HEK293 (cell line): ENCODE results near the gene FRMPD2.

Experiments used
- CTCF ChIA-PET: fragments of 350-600 bp; formaldehyde crosslinking; extraction: SDS; loops from one replicate; lab custom pipeline; 2021; ENCODE audit warnings: antibody characterized with exemption; lab: Yijun Ruan, JAX
- POLR2A ChIA-PET: fragments of 300-600 bp; formaldehyde crosslinking; extraction: SDS; loops from one replicate; lab custom pipeline; 2020; ENCODE audit warnings: antibody characterized with exemption, inconsistent platforms; lab: Yijun Ruan, JAX
- H3K27ac ChIP-seq: fragments of 200-500 bp; sonication (Bioruptor generic); 2 replicates; pipeline ENCODE4 v1.5.1; 2014; ENCODE audit warnings: low read depth, low read length, control low read depth, inconsistent platforms; ENCODE audit errors: extremely low read depth
- H3K36me3 ChIP-seq, 2 experiments: fragments of 200-500 bp in 1 of 2; sonication (Bioruptor generic) in 1 of 2; 1 replicate in 1 of 2; 2 replicates in 1 of 2; pipeline ENCODE4 v1.5.1; 2014 to 2017; ENCODE audit warnings: inconsistent platforms in 2 of 2, low read length in 2 of 2; ENCODE audit not compliant: control insufficient read depth in 2 of 2, insufficient read depth in 1 of 2
- H3K4me1 ChIP-seq: fragments of 200-500 bp; sonication (Bioruptor generic); 2 replicates; pipeline ENCODE4 v1.5.1; 2014; ENCODE audit warnings: mild to moderate bottlenecking, low read length, inconsistent platforms; ENCODE audit not compliant: control insufficient read depth, insufficient read depth
- H3K4me3 ChIP-seq: 2 replicates; pipeline ENCODE4 v1.5.1; 2011; ENCODE audit warnings: low read depth, mild to moderate bottlenecking, control low read depth, low read length, moderate library complexity
- H3K9me3 ChIP-seq: fragments of 200-500 bp; sonication (Bioruptor generic); 2 replicates; pipeline ENCODE4 v1.5.1; 2014; ENCODE audit warnings: low read depth, low read length, inconsistent platforms; ENCODE audit not compliant: control insufficient read depth, insufficient read depth
- GLIS1 ChIP-seq: fragments of 450-650 bp; formaldehyde crosslinking; IDR thresholded peaks from 2 replicates; pipeline ENCODE4 v1.5.1; 2016; ENCODE audit warnings: missing biosample characterization, missing genetic modification characterization
- MZF1 ChIP-seq: fragments of 450-650 bp; formaldehyde crosslinking; IDR thresholded peaks from 2 replicates; pipeline ENCODE4 v1.5.1; 2017; ENCODE audit warnings: missing biosample characterization, missing genetic modification characterization, borderline replicate concordance
- OSR2 ChIP-seq: fragments of 450-650 bp; formaldehyde crosslinking; IDR thresholded peaks from 2 replicates; pipeline ENCODE4 v1.5.1; 2016; ENCODE audit warnings: missing biosample characterization, missing genetic modification characterization
- SETDB1 ChIP-seq: IDR thresholded peaks from one replicate; pipeline ENCODE4 v1.6.1; 2017; ENCODE audit warnings: mild to moderate bottlenecking, low read length, moderate library complexity, mixed read lengths; ENCODE audit not compliant: insufficient read length
- SP2 ChIP-seq: fragments of 450-650 bp; formaldehyde crosslinking; IDR thresholded peaks from 2 replicates; pipeline ENCODE4 v1.5.1; 2016; ENCODE audit warnings: missing biosample characterization, missing genetic modification characterization
- YY2 ChIP-seq: fragments of 450-650 bp; formaldehyde crosslinking; IDR thresholded peaks from 2 replicates; pipeline ENCODE4 v1.5.1; 2016; ENCODE audit warnings: missing biosample characterization, missing genetic modification characterization
- ZBTB8A ChIP-seq: fragments of 450-650 bp; formaldehyde crosslinking; IDR thresholded peaks from 2 replicates; pipeline ENCODE4 v1.5.1; 2016; ENCODE audit warnings: missing biosample characterization, missing genetic modification characterization
- ZIC2 ChIP-seq: fragments of 450-650 bp; formaldehyde crosslinking; IDR thresholded peaks from 2 replicates; pipeline ENCODE4 v1.5.1; 2016; ENCODE audit warnings: missing biosample characterization, missing genetic modification characterization
- ZNF10 ChIP-seq: fragments of 450-650 bp; formaldehyde crosslinking; IDR thresholded peaks from 2 replicates; pipeline ENCODE4 v1.5.1; 2017; ENCODE audit warnings: missing biosample characterization, missing genetic modification characterization
- ZNF184 ChIP-seq: fragments of 450-650 bp; IDR thresholded peaks from 2 replicates; pipeline ENCODE4 v1.5.1; 2018; ENCODE audit warnings: missing biosample characterization, mild to moderate bottlenecking, missing genetic modification characterization
- ZNF274 ChIP-seq, 2 experiments: fragments of 200-500 bp in 1 of 2; fragments of 450-650 bp in 1 of 2; sonication (Bioruptor generic) in 1 of 2; formaldehyde crosslinking in 1 of 2; IDR thresholded peaks; 2 replicates each; pipeline versions ENCODE4 v1.5.1 to v1.6.1; 2014 to 2016; ENCODE audit warnings: borderline replicate concordance in 1 of 2, inconsistent platforms in 1 of 2, low read length in 1 of 2, missing biosample characterization in 1 of 2, missing genetic modification characterization in 1 of 2
- ZNF311 ChIP-seq: fragments of 450-650 bp; formaldehyde crosslinking; IDR thresholded peaks from 2 replicates; pipeline ENCODE4 v1.5.1; 2017; ENCODE audit warnings: missing biosample characterization, missing genetic modification characterization, borderline replicate concordance
- ZNF335 ChIP-seq: fragments of 450-650 bp; formaldehyde crosslinking; conservative IDR thresholded peaks from 2 replicates; pipeline ENCODE4 v1.5.1; 2016; ENCODE audit warnings: missing biosample characterization, missing genetic modification characterization
- ZNF501 ChIP-seq: fragments of 450-650 bp; formaldehyde crosslinking; IDR thresholded peaks from 2 replicates; pipeline ENCODE4 v1.5.1; 2016; ENCODE audit warnings: missing biosample characterization, missing genetic modification characterization
- ZNF530 ChIP-seq: fragments of 450-650 bp; formaldehyde crosslinking; IDR thresholded peaks from 2 replicates; pipeline ENCODE4 v1.5.1; 2016; ENCODE audit warnings: low read depth, missing biosample characterization, missing genetic modification characterization
- ZNF629 ChIP-seq: fragments of 450-650 bp; formaldehyde crosslinking; IDR thresholded peaks from 2 replicates; pipeline ENCODE4 v1.5.1; 2017; ENCODE audit warnings: missing biosample characterization, missing genetic modification characterization
- ZNF658 ChIP-seq: fragments of 450-650 bp; formaldehyde crosslinking; IDR thresholded peaks from 2 replicates; pipeline ENCODE4; 2016; ENCODE audit warnings: missing biosample characterization, missing genetic modification characterization
- ZNF701 ChIP-seq: fragments of 450-650 bp; formaldehyde crosslinking; IDR thresholded peaks from 2 replicates; pipeline ENCODE4 v1.5.1; 2016; ENCODE audit warnings: missing biosample characterization, missing genetic modification characterization
- ZNF791 ChIP-seq: fragments of 450-650 bp; formaldehyde crosslinking; IDR thresholded peaks from 2 replicates; pipeline ENCODE4 v1.5.1; 2016; ENCODE audit warnings: missing biosample characterization, missing genetic modification characterization
- TF ChIP-seq, protein P1 (sequence below): fragments of 450-650 bp; formaldehyde crosslinking; IDR thresholded peaks from 2 replicates; pipeline ENCODE4 v1.5.1; 2017; ENCODE audit warnings: missing biosample characterization, missing genetic modification characterization
- TF ChIP-seq, protein P2 (sequence below): fragments of 450-650 bp; formaldehyde crosslinking; IDR thresholded peaks from 2 replicates; pipeline ENCODE4 v1.5.1; 2017; ENCODE audit warnings: missing biosample characterization, mild to moderate bottlenecking, missing genetic modification characterization, moderate library complexity
- TF ChIP-seq, protein P3 (sequence below): fragments of 450-650 bp; formaldehyde crosslinking; IDR thresholded peaks from 2 replicates; pipeline ENCODE4 v1.5.1; 2016; ENCODE audit warnings: missing biosample characterization, missing genetic modification characterization
- TF ChIP-seq, protein P4 (sequence below): fragments of 450-650 bp; formaldehyde crosslinking; IDR thresholded peaks from 2 replicates; pipeline ENCODE4 v1.5.1; 2016; ENCODE audit warnings: missing biosample characterization, missing genetic modification characterization, borderline replicate concordance
- TF ChIP-seq, protein P5 (sequence below): fragments of 450-650 bp; IDR thresholded peaks from 2 replicates; pipeline ENCODE4 v1.5.1; 2018; ENCODE audit warnings: missing biosample characterization, mild to moderate bottlenecking, missing genetic modification characterization
- TF ChIP-seq, protein P6 (sequence below): fragments of 450-650 bp; IDR thresholded peaks from 2 replicates; pipeline ENCODE4 v1.5.1; 2018; ENCODE audit warnings: missing biosample characterization, missing genetic modification characterization

Gene FRMPD2

DNA sequence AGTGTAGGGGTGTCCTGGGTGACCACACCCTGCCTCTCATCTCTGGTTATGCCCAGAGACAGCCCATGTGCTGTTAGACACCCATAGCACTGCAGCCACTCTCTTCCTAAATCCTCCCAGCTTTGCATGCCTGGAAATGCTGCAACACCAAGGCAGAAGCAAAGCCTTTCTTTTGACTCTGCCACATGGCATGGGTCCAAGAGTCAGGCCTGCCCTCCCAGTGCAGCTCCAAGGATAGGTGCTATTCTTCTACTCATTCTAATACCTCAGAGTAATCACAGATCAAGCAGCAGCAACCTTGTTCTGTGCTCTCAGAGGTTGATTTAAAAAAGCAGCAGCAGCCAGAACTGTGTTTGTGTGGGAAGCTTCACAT, 23.4 kb downstream of the FRMPD2 start (continued):
- TF ChIP-seq, protein P1, sequence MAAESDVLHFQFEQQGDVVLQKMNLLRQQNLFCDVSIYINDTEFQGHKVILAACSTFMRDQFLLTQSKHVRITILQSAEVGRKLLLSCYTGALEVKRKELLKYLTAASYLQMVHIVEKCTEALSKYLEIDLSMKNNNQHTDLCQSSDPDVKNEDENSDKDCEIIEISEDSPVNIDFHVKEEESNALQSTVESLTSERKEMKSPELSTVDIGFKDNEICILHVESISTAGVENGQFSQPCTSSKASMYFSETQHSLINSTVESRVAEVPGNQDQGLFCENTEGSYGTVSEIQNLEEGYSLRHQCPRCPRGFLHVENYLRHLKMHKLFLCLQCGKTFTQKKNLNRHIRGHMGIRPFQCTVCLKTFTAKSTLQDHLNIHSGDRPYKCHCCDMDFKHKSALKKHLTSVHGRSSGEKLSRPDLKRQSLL (tag by site-specific recombination), result no peak
- TF ChIP-seq MZF1 (tag by site-specific recombination), result no peak
- TF ChIP-seq YY2, result no peak
- no peak for TF ChIP-seq ZNF501 (tag by site-specific recombination)
- TF ChIP-seq, protein P2, sequence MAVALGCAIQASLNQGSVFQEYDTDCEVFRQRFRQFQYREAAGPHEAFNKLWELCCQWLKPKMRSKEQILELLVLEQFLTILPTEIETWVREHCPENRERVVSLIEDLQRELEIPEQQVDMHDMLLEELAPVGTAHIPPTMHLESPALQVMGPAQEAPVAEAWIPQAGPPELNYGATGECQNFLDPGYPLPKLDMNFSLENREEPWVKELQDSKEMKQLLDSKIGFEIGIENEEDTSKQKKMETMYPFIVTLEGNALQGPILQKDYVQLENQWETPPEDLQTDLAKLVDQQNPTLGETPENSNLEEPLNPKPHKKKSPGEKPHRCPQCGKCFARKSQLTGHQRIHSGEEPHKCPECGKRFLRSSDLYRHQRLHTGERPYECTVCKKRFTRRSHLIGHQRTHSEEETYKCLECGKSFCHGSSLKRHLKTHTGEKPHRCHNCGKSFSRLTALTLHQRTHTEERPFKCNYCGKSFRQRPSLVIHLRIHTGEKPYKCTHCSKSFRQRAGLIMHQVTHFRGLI, result no peak
- no peak for TF ChIP-seq ZNF311 (tag by site-specific recombination)
- no peak for TF ChIP-seq ZNF335 (tag by site-specific recombination)
- TF ChIP-seq ZNF274 (IDR thresholded peaks at IDR 0.05; ENCODE audit: low read length), result no peak
- no peak for TF ChIP-seq ZNF274 (tag by site-specific recombination; IDR thresholded peaks at IDR 0.05; ENCODE audit: borderline replicate concordance)
- TF ChIP-seq, protein P3, sequence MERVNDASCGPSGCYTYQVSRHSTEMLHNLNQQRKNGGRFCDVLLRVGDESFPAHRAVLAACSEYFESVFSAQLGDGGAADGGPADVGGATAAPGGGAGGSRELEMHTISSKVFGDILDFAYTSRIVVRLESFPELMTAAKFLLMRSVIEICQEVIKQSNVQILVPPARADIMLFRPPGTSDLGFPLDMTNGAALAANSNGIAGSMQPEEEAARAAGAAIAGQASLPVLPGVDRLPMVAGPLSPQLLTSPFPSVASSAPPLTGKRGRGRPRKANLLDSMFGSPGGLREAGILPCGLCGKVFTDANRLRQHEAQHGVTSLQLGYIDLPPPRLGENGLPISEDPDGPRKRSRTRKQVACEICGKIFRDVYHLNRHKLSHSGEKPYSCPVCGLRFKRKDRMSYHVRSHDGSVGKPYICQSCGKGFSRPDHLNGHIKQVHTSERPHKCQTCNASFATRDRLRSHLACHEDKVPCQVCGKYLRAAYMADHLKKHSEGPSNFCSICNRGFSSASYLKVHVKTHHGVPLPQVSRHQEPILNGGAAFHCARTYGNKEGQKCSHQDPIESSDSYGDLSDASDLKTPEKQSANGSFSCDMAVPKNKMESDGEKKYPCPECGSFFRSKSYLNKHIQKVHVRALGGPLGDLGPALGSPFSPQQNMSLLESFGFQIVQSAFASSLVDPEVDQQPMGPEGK (tag by site-specific recombination), result no peak
- no peak for TF ChIP-seq ZBTB8A (tag by site-specific recombination)
- TF ChIP-seq ZNF791 (tag by site-specific recombination), result no peak
- TF ChIP-seq, protein P4, sequence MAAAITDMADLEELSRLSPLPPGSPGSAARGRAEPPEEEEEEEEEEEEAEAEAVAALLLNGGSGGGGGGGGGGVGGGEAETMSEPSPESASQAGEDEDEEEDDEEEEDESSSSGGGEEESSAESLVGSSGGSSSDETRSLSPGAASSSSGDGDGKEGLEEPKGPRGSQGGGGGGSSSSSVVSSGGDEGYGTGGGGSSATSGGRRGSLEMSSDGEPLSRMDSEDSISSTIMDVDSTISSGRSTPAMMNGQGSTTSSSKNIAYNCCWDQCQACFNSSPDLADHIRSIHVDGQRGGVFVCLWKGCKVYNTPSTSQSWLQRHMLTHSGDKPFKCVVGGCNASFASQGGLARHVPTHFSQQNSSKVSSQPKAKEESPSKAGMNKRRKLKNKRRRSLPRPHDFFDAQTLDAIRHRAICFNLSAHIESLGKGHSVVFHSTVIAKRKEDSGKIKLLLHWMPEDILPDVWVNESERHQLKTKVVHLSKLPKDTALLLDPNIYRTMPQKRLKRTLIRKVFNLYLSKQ (tag by site-specific recombination), result no peak

DNA sequence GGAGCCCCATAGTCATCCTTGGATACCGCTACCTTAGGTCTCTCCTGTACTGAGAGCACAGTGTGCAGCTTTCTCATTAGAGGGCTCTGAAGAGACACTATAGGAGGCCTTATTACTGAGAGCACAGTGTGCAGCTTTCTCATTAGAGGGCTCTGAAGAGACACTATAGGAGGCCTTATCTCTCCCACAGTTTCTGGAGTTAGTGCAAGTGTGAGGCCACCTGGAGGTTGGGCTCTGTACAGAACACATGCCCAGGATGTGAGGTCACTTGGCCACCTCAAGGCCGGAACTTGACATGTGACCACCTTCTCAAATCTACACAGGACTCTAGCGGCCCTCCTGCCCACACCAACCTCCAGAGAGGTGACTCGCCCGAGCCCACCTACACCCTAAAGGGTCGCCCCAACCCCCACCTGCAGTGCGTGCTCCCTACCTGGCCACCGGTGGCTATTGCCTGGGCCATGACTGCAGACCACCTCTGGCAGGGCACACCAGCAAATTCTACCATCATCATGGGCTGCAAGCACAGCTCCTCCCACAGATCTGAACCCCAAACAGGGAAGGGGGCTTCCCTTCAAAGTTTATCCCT, 24.6 kb downstream of the FRMPD2 start:
- Histone ChIP-seq H3K4me1 (no peaks in the 10 kb centered on the region; the same call in 1 of the 2 replicates), H3K9me3 (no peaks in the 10 kb centered on the region), H3K36me3 (no peaks in the 10 kb centered on the region), H3K27ac (no peak overlapping the region), H3K4me3 (no peak overlapping the region)
- CTCF ChIA-PET, result interaction anchor here (1.0 kb wide), 1 partner anchor 13 kb away, joined by 3 read pairs; no protein-coding TSS in a partner anchor
- TF ChIP-seq ZNF629 (tag by site-specific recombination), result no peak
- TF ChIP-seq, protein P5, sequence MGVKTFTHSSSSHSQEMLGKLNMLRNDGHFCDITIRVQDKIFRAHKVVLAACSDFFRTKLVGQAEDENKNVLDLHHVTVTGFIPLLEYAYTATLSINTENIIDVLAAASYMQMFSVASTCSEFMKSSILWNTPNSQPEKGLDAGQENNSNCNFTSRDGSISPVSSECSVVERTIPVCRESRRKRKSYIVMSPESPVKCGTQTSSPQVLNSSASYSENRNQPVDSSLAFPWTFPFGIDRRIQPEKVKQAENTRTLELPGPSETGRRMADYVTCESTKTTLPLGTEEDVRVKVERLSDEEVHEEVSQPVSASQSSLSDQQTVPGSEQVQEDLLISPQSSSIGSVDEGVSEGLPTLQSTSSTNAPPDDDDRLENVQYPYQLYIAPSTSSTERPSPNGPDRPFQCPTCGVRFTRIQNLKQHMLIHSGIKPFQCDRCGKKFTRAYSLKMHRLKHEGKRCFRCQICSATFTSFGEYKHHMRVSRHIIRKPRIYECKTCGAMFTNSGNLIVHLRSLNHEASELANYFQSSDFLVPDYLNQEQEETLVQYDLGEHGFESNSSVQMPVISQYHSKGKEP (tag by site-specific recombination), result no peak
- no peak for TF ChIP-seq OSR2 (tag by site-specific recombination)
- no peak for TF ChIP-seq ZNF10 (tag by site-specific recombination)
- TF ChIP-seq ZIC2, result peak; percentile 76
- TF ChIP-seq SP2, result no peak
- peak; percentile 72 for TF ChIP-seq GLIS1 (tag by site-specific recombination)
- TF ChIP-seq ZNF184 (tag by site-specific recombination), result no peak
- no peak for TF ChIP-seq ZNF701 (tag by site-specific recombination)
- TF ChIP-seq SETDB1, result no peak
- TF ChIP-seq, protein P6, sequence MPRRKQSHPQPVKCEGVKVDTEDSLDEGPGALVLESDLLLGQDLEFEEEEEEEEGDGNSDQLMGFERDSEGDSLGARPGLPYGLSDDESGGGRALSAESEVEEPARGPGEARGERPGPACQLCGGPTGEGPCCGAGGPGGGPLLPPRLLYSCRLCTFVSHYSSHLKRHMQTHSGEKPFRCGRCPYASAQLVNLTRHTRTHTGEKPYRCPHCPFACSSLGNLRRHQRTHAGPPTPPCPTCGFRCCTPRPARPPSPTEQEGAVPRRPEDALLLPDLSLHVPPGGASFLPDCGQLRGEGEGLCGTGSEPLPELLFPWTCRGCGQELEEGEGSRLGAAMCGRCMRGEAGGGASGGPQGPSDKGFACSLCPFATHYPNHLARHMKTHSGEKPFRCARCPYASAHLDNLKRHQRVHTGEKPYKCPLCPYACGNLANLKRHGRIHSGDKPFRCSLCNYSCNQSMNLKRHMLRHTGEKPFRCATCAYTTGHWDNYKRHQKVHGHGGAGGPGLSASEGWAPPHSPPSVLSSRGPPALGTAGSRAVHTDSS, result no peak
- TF ChIP-seq ZNF658, result no peak
- no peak for TF ChIP-seq ZNF530 (tag by site-specific recombination)
- TF ChIP-seq, all 188 proteins: peak for 2
- POLR2A ChIA-PET, result no interaction called here
